Astrocyte (in vitro differentiated cells and primary cell): ENCODE data around the gene CELA2A.

Source experiments
- EZH2 ChIP-seq: IDR thresholded peaks from 2 replicates; pipeline ENCODE4 v1.6.1; 2012; ENCODE audit warnings: mild to moderate bottlenecking, low read length, inconsistent platforms; ENCODE audit not compliant: insufficient read depth
- TF ChIP-seq, protein P1 (sequence below): IDR thresholded peaks from 2 replicates; pipeline ENCODE4 v1.5.1; 2011; ENCODE audit warnings: low read depth, mild to moderate bottlenecking, inconsistent platforms, low read length, moderate library complexity; ENCODE audit not compliant: insufficient read depth

DNA sequence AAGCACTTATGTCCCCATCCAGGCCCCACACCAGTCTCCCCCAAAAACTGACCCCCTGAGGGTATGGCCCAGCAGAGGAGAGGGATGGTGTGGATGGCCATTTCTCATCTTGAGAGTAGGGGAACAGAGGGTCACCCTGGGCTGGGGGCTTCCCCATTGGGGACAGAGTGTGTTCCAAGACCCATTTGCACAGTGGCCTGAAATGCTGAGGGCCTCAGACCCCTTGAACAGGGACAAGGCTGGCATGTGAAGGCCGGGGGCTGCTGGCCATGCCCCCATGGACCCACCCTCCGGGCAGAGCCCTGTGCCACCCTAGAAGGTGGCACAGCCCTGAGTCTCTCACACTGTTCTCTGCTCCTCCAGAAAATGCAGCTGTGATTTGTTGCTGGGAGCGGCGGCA lies 10.3 kb upstream of the CELA2A start:
- TF ChIP-seq, protein P1, sequence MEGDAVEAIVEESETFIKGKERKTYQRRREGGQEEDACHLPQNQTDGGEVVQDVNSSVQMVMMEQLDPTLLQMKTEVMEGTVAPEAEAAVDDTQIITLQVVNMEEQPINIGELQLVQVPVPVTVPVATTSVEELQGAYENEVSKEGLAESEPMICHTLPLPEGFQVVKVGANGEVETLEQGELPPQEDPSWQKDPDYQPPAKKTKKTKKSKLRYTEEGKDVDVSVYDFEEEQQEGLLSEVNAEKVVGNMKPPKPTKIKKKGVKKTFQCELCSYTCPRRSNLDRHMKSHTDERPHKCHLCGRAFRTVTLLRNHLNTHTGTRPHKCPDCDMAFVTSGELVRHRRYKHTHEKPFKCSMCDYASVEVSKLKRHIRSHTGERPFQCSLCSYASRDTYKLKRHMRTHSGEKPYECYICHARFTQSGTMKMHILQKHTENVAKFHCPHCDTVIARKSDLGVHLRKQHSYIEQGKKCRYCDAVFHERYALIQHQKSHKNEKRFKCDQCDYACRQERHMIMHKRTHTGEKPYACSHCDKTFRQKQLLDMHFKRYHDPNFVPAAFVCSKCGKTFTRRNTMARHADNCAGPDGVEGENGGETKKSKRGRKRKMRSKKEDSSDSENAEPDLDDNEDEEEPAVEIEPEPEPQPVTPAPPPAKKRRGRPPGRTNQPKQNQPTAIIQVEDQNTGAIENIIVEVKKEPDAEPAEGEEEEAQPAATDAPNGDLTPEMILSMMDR: no peak
- TF ChIP-seq EZH2: no peak
